Suprapubic skin (tissue), 4 donors: ENCODE measurements around the gene LILRA2. TPM values are rescaled to one million over a fixed set of nuclear protein-coding genes. Genes with fewer than 3 reads are reported as not detected.
"Not testable (repeated sequence)": the region's sequence is repeated elsewhere in the genome, so short reads cannot be mapped to it uniquely, and the experiment has no call there.

Experiments
- DNase-seq, 2 donors: peaks; one replicate each; pipeline ENCODE4 v3.0.0-alpha.2; 2019; ENCODE audit warnings: low spot score in 2 of 2
- H3K27ac ChIP-seq: fragments of 200-600 bp; sonication (generic); one replicate; pipeline ENCODE4 v1.5.1; 2019
- H3K27me3 ChIP-seq: fragments of 200-600 bp; sonication (generic); one replicate; pipeline ENCODE4 v1.5.1; 2019
- H3K36me3 ChIP-seq: fragments of 200-600 bp; sonication (generic); one replicate; pipeline ENCODE4 v1.5.1; 2019
- H3K4me1 ChIP-seq: fragments of 200-600 bp; sonication (generic); one replicate; pipeline ENCODE4 v1.5.1; 2019
- H3K4me3 ChIP-seq: fragments of 200-600 bp; sonication (generic); one replicate; pipeline ENCODE4 v1.5.1; 2019; ENCODE audit warnings: mild to moderate bottlenecking
- H3K9me3 ChIP-seq: fragments of 200-600 bp; sonication (generic); one replicate; pipeline ENCODE4 v1.5.1; 2019
- CTCF ChIP-seq, 2 donors: fragments of 200-600 bp in 1 of 2; fragments of 450-650 bp in 1 of 2; sonication (generic) in 1 of 2; IDR thresholded peaks; one replicate each; pipeline ENCODE4 v1.5.1; 2016 to 2019; ENCODE audit warnings: antibody characterized with exemption in 2 of 2, mild to moderate bottlenecking in 1 of 2, moderate library complexity in 1 of 2
- EP300 ChIP-seq: sonication (generic); formaldehyde crosslinking; IDR thresholded peaks from one replicate; pipeline ENCODE4 v1.6.1; 2017; ENCODE audit warnings: antibody characterized with exemption
- POLR2A ChIP-seq, 2 donors: fragments of 450-650 bp; IDR thresholded peaks; one replicate each; pipeline ENCODE4 v1.6.1; 2017; ENCODE audit warnings: antibody characterized with exemption in 2 of 2, mild to moderate bottlenecking in 2 of 2, moderate library complexity in 2 of 2
- POLR2AphosphoS5 ChIP-seq, 3 donors: sonication (generic); formaldehyde crosslinking; IDR thresholded peaks; one replicate each; pipeline ENCODE4 v1.6.1; 2017; ENCODE audit warnings: antibody characterized with exemption in 3 of 3
- WGBS: methylation state at CpG from one replicate; pipeline ENCODE4 v1.1.5; 2018; 5-methylcytosine and 5-hydroxymethylcytosine counted together
- total RNA-seq, 4 donors: library from RNA; depleted of rRNA; stranded (reverse); fragments of >200 nt; gene quantifications; one replicate each; pipeline ENCODE4 v1.1.0, GENCODE V29; 2016

LILRA2 gene
- total RNA-seq, 4 donors from 2014 or later, result 0.15 TPM; not detected in 3

DNA sequence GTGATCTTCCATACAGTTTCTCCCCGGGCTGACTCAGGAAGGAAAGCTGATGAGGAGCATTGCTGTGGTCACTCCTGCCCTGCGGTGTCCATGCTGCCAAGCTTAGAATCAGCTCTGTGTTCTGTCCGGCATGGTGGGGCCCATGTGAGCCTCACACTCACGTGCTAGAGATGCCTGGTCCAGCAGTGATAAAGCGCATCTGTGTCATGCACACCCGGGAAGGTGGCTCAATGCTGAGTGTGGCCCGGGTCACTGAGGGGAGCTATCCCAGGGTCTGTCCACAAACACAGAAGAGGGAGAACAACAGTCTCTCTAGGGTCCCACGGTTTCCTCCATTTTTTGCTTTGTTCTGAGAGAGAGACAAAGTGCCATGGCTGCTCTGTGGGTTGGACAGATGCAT is 53.2 kb downstream of the LILRA2 start:
- Histone ChIP-seq H3K27ac (no peak overlapping the region), H3K4me1 (no peaks in the 10 kb centered on the region), H3K36me3 (no peaks in the 10 kb centered on the region), H3K9me3 (no peaks in the 10 kb centered on the region), H3K27me3 (peaks cover 4% of the 10 kb centered on the region), H3K4me3 (no peak overlapping the region)
- WGBS, result 83% methylated on average over 8 of the region's 8 CpGs
- TF ChIP-seq POLR2AphosphoS5 (IDR thresholded peaks at IDR 0.05) (no peak), POLR2A (IDR thresholded peaks at IDR 0.05) (no peak), CTCF (IDR thresholded peaks at IDR 0.05) (no peak), EP300 (no peak)
- DNase-seq, result no peak

- not testable (repeated sequence) for H3K9me3 ChIP-seq, H3K4me3 ChIP-seq, H3K27ac ChIP-seq, H3K4me1 ChIP-seq, DNase-seq, H3K36me3 ChIP-seq, H3K27me3 ChIP-seq
- 59% methylated on average over 4 of the region's 4 CpGs for WGBS
These were observed 54.3 kb downstream of the LILRA2 start for GRCh38 chr19:54627912-54628311.

GRCh38 chr19:54630262-54630661 is 56.7 kb downstream of the LILRA2 start, which contains the start of gene LILRB1:
LILRB1 (plus strand) TSS chr19:54630484; CDS start chr19:54631074, 590 bp downstream.
- not testable (repeated sequence) for H3K4me3 ChIP-seq, H3K9me3 ChIP-seq, DNase-seq, H3K36me3 ChIP-seq, H3K4me1 ChIP-seq, H3K27ac ChIP-seq
- WGBS, result 66% methylated on average over 9 of the region's 9 CpGs
- peaks cover 20% of the 10 kb centered on the region for H3K27me3 ChIP-seq

DNA sequence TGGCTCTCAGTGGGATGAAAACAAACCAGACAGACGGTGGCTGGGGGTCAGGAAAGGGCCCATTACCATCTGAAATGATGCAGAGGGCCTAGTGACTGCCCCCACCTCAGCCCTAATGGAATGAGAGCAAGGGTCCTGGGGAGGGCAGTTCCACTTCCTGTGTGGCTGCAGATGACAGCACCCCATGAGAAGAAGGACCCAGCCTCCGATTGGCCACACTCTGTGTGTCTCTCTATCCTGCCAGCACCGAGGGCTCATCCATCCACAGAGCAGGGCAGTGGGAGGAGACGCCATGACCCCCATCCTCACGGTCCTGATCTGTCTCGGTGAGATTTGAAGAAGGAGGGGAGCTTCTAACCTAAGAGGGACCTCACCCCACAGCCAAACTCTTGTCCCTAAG is 57.2 kb downstream of the LILRA2 start:
- no peak for DNase-seq
- 42% methylated on average over 5 of the region's 6 CpGs for WGBS
- no peak overlapping the region for H3K4me3 ChIP-seq
- no peaks in the 10 kb centered on the region for H3K36me3 ChIP-seq
- no peak for TF ChIP-seq EP300
- TF ChIP-seq POLR2A (IDR thresholded peaks at IDR 0.05), result no peak
- no peak for TF ChIP-seq POLR2AphosphoS5 (IDR thresholded peaks at IDR 0.05)
- TF ChIP-seq CTCF (IDR thresholded peaks at IDR 0.05), result no peak
- no peak overlapping the region for H3K27ac ChIP-seq
- H3K27me3 ChIP-seq, result peaks cover 23% of the 10 kb centered on the region
- H3K4me1 ChIP-seq, result no peaks in the 10 kb centered on the region
- H3K9me3 ChIP-seq, result no peaks in the 10 kb centered on the region

- not testable (repeated sequence) for H3K4me1 ChIP-seq, H3K4me3 ChIP-seq, H3K36me3 ChIP-seq, DNase-seq, H3K9me3 ChIP-seq, H3K27ac ChIP-seq
- peaks cover 23% of the 10 kb centered on the region for H3K27me3 ChIP-seq
- WGBS, result 64% methylated on average over 18 of the region's 23 CpGs
These were observed 58.1 kb downstream of the LILRA2 start for GRCh38 chr19:54631489-54632337.

DNA sequence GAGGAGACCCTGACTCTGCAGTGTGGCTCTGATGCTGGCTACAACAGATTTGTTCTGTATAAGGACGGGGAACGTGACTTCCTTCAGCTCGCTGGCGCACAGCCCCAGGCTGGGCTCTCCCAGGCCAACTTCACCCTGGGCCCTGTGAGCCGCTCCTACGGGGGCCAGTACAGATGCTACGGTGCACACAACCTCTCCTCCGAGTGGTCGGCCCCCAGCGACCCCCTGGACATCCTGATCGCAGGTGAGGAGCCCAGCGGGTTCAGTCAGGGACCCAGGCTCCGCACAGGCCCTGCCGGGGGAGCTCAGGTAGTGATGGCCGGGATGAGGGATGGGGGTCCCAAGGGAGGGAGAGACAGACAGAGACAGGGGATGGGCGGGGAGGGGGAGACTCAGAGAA is 58.9 kb downstream of the LILRA2 start:
- 83% methylated on average over 12 of the region's 16 CpGs for WGBS
- H3K36me3 ChIP-seq, H3K9me3 ChIP-seq, H3K27ac ChIP-seq, DNase-seq, H3K4me3 ChIP-seq, H3K4me1 ChIP-seq: not testable (repeated sequence)
- peaks cover 23% of the 10 kb centered on the region for H3K27me3 ChIP-seq

DNA sequence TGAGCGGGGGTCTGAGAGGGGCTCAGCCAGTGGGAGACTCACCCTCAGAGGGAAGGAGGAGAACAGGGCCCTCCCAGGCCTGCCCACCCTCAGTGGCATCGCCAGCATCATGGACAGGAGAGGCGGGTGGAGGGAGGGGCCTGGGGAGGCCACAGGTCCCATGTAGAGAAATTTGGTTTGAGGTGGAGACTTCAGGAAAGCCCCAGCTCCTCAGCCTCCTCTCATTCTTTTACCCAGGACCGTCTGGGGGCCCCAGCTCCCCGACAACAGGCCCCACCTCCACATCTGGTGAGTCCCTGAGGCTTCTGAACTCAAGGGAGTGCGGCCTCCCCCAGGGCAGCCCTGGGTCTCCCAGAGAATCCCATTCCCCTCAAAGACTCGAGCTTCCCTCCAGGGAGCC is 59.8 kb downstream of the LILRA2 start:
- Histone ChIP-seq H3K27ac (no peak overlapping the region), H3K9me3 (no peaks in the 10 kb centered on the region), H3K4me1 (no peaks in the 10 kb centered on the region), H3K4me3 (no peak overlapping the region), H3K27me3 (peaks cover 23% of the 10 kb centered on the region), H3K36me3 (no peaks in the 10 kb centered on the region)
- WGBS, result 70% methylated on average over 7 of the region's 7 CpGs
- DNase-seq, result no peak
- TF ChIP-seq POLR2A (IDR thresholded peaks at IDR 0.05) (no peak), POLR2AphosphoS5 (IDR thresholded peaks at IDR 0.05) (no peak), EP300 (no peak)

DNA sequence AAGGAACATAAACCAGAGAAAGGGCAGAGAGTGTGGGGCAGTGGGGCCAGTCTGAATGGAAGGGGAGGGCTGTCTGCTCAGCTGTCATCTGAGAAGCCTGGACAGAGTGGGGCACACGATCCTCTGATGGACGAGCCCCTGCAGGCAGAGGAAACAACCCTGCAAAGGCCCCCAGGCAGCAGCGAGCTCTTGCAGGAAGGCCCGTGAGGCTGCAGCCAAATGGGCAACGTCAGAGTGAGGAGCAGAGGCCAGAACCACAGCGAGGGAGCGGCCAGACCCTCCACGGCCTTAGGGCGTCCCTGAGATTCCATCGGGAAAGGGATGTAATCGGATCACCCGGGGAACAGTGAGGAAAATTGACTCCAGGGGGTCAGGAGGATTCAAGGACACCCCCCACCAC is 62.5 kb downstream of the LILRA2 start:
- 25% methylated on average over 12 of the region's 12 CpGs for WGBS
- peaks cover 19% of the 10 kb centered on the region for H3K27me3 ChIP-seq
- not testable (repeated sequence) for DNase-seq, H3K4me1 ChIP-seq, H3K4me3 ChIP-seq, H3K36me3 ChIP-seq, H3K9me3 ChIP-seq, H3K27ac ChIP-seq
